HG02610 (cell line): ENCODE measurements around the gene RELN.

Experiments
- ATAC-seq: cut with Tn5 transposase; IDR thresholded peaks from one replicate; pipeline ENCODE4 v1.9.1; 2021; ENCODE audit warnings: mild to moderate bottlenecking, moderate library complexity; ENCODE audit not compliant: unreplicated experiment

RELN gene

DNA sequence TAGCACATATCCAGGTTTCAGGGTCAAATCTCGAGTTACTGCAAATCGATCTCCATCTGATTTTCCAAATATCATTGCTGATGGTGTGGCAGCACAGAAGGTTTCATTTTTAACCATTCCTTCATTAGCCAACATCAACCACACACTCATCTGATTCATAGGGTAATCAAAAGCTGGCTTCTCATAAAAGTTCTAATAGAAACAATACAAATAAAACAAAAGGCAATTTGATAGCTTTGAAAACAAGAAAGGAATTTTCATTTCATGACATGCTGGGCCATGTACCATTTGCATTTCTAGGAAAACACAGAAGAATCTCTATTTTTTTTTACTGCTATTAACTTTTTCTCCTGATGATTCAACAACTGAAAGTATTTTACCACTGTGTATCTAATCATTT, 395.8 kb downstream of the RELN start:
- ATAC-seq, result no peak

DNA sequence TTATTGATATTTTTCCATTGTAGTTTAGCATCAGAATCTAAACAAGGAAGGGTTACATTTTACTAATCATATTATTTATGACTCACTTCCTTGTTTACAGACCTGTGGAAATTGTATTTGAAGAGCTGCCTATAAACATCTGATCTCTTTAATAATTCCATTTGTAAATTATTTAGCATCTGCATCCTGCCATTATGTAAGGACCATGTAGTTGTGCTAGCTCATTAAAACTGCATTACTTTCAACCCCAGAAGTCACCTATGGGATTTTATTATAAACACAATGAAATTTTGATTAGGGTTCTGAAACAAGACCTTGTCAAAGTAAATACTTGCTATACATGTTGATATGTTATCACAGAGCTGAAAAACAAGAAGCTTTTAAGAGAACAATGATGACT, 396.6 kb downstream of the RELN start:
- ATAC-seq, result no peak

DNA sequence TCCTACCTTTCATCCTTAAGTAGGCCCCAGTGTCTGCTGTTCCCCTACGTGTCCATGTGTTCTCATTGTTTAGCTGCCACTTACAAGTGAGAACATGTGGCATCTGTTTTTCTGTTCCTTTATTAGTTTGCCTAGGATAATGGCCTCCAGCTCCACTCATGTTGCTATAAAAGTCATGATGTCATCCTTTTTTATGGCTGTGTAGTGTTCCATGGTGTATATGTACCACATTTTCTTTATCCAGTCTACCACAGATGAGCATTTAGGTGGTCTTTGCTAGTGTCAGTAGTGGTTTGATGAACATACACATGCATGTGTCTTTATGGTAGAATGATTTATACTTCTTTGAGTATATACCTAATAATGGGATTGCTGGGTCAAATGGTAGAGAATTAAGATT, 397.3 kb downstream of the RELN start:
- no peak for ATAC-seq

DNA sequence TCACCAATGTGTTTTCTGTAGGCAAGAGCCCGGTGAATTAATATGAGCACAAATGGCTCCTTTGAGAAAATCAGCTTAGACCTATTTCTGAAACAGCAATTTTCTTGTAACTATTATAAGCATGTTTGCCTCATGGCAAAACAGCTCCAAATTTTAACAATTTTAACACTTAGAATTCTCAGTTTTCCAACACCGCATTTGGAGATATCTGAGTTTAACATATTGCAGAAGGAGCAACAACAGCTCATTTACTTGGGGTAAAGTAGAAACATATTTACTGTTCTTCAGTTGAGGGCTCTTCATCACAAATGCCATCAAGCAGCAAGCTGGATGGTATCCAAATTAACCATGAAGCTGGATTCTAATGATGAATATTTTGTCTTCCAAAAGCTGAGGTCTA, 409.4 kb downstream of the RELN start:
- ATAC-seq, result no peak

DNA sequence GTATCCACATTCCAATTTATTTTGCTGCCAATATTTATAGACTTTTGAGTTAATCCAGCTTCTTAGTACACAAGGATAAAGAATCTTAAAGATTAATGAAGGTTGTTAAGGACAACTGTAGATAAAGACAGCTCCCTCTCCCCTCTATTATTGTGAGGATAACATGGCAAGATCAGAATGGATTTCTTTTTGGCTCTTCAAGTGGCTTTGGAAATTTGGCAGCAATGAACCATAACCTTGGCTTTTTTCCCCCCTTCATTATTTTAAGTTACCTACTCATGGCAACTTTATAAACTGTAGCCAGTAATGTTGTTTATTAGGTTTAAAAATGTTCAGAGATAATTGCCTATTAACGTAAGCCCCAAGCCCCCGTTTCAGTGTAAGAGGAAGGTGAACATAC, 412.4 kb downstream of the RELN start:
- no peak for ATAC-seq

DNA sequence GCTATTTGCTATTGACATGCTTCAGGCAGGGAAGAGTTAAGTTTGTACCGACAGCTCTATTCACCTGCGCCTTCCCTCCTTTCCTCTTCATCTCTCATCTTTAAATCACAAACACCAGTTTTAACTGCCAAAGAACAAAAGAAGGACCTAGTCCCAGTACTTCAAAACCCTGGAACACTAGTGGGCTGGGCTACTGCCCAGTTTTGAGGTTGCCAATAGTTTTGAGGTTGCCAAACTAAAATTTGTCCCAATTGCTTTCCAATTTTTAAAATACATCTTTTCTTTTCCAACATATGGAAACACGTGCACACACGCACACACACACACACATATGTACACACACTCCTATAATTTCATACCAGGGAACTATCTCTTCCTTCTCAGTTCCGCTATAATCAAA, 412.8 kb downstream of the RELN start:
- ATAC-seq, result no peak

DNA sequence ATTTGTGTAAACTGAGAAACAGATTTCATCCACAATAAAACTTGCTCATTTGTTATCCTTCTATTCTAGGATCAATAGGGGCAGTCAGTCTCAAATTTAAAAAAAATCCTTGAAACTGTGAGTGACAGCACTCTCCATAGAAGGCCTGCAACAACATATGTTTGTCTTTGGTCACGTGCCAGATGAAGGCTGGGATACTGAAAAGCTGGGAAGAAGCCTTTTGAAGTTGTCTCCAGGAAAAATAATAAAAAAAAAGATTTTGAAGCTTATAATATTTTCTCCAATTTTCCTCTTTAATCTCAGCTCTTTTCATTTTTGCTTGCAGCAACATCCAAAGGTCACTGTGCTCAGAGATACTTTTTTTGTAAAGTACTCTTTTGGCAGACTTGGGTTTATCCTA, 414.9 kb downstream of the RELN start:
- ATAC-seq, result no peak

DNA sequence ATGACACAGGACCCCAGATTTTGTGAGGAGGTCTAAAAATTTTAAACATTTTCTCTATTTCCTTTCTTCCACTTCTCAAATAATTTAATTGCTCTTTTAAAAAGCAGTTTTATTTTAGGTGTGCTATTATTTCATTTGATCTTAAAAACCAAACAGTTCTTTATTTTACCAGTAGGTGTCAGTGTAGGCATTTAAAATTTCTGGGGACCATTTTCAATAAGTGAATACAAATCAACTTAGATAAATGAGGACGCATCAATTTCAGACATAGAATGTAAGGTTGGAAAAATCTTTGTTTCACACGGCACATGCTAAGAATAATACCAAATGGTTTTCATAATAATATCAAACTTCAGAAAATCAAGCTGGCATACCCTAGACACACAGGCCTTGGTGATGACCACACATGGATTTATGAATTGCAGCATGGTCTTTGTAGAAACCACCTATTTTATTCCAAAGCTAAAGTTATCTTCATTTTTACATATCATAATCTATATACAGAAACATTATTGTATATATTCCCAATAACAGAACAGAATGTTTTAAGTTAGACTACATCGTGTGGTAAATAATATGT, 415.9 kb downstream of the RELN start:
- ATAC-seq, result no peak

DNA sequence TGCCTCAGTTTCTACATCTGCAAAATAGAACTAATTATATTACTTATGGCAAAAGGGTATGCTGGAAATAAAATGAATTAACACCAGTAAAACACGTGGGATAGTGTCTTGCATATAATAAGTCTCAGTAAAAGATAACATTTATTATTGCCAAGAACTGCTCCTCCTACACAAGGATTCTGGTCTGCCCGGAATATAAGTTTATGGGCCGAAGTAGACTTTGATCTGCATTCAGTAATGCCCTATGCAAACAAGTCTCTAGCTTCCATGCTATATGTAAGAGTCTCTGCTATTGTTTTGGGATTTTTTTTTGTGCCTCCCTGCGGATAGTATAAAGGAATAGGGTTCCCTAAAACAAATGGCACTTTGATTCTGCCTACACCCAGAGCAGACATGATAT, 417.9 kb downstream of the RELN start:
- ATAC-seq, result no peak

DNA sequence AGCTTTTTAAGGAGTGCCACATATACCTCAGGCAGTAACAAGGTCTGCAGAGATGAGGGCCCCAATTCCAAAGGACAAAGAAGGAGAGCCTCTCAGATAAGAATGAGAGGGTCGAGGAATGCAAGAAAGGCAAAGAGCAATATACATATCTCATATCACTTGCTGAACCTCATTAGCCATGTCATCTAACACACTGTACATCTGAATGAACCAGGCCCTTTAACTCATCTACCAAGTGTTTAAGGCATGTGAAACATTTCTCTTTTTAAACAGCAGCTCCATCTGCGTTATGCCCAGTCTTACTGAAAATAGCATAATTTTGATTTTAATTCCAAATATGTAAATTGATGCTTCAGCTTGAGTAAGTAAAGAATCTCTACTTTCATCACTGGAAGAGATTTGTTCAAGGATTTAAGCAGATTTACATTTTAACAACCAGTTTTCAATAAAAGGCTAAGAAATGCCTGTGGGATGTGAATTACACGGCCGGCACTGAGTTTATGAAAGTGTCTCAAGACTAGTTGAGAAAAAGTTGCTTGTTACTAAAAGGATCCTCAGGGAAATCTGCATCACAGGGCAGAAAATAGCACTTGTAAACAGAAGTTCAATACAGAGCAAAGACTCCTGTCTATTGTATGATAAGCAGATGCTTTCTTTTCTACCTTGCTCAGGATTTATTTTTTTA, 419.7 kb downstream of the RELN start:
- ATAC-seq, result no peak

DNA sequence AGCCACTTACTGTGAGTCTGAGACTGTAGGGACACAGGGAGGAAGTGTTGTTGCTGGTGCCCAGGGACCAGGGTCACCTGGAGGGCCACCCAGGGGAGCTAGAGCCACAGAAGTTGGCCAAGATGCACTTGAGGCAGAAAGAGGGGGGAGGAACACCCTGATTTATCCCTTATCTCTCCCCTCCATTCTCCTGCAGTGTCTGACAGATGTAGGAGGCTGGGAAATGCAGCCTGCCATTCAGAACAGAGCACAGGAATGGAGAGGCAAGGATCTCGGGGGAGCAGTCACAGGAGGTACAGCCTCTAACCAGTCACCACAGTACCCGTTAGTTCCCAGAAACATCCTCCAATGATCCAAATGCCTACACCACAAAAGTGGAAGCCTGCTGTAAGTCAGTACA, 425.0 kb downstream of the RELN start:
- ATAC-seq, result no peak

DNA sequence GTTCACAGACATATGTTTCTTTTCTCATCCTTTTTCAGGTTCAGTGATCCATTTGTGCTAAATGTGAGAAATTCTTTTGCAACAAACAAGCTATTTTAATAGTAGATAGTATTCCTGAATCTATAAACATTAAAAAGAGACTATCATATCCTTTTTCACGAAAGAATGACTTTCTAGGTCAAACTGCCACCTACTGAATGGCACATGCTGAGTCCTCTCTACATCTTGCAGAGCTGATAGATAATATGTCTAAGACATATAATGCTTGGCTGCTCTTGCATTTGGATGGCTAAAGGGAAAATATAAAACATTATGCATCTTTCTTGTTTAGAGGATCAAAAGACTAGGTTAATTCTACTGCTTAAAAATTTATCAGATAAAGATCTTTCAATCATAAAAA, 429.3 kb downstream of the RELN start:
- ATAC-seq, result no peak

DNA sequence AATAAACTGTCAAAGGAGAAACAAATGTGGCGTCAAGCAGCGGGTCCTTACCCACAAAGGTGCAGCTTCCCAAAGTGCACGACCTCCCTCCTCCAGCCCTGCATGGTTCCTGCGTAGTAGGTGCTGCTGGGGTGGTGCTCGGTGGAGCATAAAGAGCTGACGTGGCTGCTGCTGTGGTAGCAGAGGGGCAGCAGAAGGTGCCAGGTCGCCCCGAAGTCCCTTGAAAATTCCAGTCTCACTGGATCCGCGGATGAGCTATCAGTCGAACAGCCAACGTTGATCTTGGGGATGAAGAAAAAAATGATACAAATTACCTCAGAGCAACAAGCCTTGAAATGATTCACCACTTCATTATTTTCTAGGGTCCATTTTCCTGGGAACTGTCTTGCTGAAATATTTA, 438.4 kb downstream of the RELN start:
- ATAC-seq, result no peak

DNA sequence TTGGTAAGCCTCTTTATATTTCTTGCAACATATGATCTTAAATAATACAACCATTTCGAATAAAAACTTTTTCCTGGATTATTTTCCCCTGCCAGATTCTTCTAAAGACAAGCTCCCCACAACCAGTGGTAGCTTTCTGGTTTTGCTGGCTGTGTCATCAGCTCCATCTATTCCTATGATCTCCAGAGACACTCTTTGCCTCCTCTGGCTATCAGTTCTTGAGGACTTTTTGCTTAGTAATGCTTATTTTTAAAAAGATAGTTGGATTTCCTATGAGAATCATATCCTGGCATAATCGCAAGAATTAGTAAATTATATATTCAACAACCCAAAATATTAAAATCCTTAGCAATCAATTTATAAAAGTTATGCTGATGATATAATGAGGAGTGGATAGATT, 439.7 kb downstream of the RELN start:
- no peak for ATAC-seq

DNA sequence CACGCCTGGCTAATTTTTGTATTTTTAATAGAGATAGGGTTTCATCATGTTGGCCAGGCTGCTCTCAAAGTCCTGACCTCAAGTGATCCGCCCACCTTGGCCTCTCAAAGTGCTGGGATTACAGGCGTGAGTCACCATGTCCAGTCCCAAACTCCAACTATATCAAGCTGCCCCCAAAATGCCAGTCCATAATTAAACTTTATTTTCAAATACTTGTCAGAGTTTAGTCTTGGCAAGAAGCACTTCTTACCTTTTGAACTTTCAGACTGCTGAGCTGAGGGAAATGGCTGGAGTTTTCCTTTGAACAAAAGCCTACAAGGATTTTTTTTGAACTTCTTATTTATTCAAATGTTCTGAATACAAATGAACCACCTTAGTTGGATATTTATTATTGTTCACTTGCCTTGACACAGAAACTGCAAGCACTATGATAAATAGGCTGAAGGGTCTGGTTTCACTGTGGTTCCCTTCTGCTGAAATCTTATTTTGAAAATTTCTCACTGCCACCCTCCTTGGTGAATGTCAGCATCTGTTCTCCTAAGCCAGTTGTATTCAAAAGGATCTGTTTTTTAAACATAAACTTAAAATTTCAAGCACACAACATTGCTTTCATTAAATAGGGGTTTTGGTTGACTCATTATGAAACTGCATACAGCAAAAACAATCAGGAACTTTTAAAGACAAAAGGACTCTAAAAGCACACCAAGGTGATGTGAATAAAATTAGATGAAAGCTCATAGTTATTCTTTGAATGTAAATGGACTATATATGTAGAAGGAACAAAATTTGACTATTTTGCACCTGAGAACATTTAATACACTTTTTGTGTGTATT, 441.8 kb downstream of the RELN start:
- ATAC-seq, result no peak

DNA sequence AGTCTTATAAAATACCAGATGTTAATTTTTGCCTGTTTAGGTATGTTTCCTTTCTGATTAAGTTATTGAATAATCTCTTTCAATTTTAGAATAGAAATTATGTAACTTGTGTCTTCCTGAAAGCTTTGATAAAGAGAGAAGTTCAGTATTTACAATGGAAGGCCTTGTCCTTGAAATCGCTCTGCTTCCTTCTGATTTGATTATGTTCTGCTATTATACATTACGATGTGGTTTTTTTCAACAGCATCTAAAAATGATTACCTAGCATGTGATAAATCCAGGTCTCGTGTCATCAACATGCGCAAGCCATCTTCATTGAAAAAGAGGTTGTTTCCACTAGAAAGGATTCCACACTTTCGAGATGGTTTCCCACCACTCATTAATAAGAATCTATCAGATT, 447.0 kb downstream of the RELN start:
- ATAC-seq, result no peak

DNA sequence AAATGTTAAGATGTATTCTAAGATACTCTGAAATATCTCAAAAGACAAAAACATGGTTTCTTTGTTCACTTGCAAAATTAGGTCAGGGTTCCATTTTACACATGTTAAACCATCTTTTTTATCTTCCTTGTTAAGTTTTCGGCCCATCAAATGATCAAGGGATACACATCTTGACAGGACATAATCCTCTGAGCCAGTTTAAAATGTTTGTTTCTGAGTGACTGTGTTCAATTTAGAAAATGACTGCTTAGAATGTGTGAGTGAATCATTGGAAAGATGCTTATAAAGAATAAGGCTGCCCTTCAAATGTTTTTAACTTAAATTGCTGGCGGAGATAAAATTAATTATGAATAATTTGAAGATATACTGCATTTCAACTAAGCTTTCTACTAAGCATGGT, 447.5 kb downstream of the RELN start:
- ATAC-seq, result no peak

DNA sequence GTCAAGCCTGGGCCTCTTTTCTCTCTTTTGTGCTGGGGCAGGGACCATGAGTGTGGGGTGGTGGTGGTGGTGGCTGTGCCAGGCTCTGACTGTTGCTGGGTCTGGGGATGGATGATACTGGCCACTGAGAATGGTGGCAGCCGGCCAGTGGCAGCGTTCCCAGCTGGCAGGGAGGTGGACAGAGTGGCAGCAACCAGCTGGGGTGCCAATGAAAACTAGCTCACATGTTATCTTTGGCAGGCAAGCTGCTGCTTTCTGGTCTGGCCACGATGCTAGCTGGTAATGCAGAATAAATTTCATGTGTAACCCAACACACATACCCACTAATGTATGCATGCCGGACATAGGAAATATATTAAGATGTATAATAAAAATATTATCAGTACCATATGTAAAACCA, 448.4 kb downstream of the RELN start:
- no peak for ATAC-seq

DNA sequence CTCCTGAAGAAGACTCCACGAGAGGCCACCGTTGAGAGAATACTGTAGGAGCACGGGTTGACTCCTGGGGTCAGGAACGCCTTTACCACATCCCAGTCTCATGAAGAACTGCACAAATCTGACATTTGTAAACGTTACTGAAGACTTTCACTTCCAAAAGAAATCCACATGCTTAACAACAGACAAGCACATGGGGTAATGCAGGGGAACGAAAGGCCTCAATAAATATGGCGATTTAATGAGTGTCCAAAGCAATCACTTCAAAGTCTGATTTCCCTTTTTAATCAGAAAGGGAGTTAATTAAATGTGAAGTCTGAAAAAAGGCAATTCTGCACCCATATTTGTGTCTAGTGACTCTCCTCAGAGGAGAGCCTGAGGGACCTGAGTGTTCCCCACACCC, 449.1 kb downstream of the RELN start:
- ATAC-seq, result no peak

DNA sequence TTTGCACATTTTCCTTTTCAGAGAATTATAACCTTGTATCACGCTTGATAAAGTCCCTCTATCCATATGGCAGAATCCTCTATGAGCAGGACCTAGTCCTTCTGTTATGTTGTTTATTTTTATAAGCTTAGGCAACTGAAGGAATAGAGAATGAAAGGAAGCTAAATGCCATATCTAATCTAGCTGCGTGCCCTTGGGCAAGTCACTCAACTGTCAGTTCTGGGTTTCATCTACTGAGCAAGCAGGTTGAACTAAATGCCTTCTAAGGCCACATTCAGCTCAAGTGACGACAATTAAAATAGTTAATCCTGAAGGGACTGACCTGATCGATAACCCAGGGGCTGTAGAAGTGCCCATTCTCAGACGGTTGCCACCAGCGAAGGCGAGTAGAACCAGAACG, 449.6 kb downstream of the RELN start:
- ATAC-seq, result no peak

DNA sequence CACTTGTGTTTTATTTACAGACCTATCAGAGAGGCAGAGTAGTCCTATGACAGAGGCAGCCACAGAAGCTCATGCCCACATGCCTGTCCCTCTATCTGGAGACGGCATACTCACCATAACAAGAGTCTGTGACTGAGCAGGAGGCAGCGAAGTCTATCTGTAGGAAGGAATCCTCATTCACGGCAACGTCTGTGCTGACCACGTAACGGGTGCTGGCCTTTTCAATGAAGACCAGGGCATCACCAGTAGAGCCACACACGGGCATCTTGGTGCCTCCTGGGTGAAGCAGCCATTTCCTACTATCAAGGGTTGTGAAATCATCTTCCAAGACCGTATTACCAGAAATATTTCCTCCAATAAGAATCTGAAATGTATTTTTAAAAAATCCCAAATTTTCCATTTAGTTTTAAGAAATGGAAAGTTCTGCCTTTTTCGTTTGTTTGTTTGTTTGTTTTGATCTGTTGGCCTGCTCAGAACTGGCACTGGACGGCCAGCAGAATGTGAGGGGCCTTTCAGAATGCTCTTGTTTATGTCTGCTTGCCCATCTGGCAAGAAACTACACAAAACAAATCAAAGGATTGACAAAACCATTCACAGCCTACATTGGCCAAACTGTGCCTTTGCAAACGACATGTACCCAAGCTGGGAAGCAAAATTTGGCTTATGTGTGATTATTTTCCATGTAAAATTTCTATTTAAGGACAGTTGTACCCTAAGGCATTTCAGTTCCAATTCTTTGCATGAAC, 450.3 kb downstream of the RELN start:
- ATAC-seq, result no peak

DNA sequence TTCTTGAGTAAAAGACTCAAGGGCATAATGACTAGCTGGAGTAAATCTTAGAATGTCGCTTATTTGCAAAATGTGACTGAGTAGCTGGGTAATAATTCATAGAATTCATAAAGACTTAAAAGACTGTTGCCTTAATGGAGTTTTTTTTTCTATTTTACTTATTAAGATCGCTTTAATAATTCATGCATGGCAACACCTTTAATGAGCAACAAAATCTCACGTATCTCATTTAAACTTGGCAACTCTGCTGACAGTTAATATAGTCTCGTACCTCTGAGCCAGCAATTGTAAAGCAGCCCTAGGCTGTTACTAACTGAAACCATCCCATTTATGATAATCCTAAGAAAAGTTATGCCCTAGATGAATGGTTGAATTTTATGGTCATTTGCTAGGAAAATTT, 455.7 kb downstream of the RELN start:
- ATAC-seq, result no peak
